Effector memory CD4-positive, alpha-beta T cell (primary cell): Measurements from ENCODE around the gene OR14A16.

Source experiments
- DNase-seq, 3 donors: peaks; one replicate each; pipeline ENCODE4 v3.0.0-alpha.2; 2020
- H3K27ac ChIP-seq: 2 replicates; pipeline ENCODE4 v1.7.0; 2013; ENCODE audit warnings: mild to moderate bottlenecking, low read length, moderate library complexity; ENCODE audit not compliant: insufficient read depth, poor library complexity, severe bottlenecking
- H3K27me3 ChIP-seq: replicated peaks from 2 replicates; pipeline ENCODE4 v1.7.0; 2013; ENCODE audit warnings: mild to moderate bottlenecking, low read length; ENCODE audit not compliant: insufficient read depth, control insufficient read depth, poor library complexity, severe bottlenecking
- H3K36me3 ChIP-seq: 2 replicates; pipeline ENCODE4 v1.7.0; 2013; ENCODE audit warnings: mild to moderate bottlenecking, low read length, moderate library complexity; ENCODE audit not compliant: control insufficient read depth, insufficient read depth
- H3K4me1 ChIP-seq: 2 replicates; pipeline ENCODE4 v1.7.0; 2013; ENCODE audit warnings: low read length, mild to moderate bottlenecking; ENCODE audit not compliant: control insufficient read depth, insufficient read depth, poor library complexity, severe bottlenecking
- H3K4me3 ChIP-seq: 2 replicates; pipeline ENCODE4 v1.7.0; 2013; ENCODE audit warnings: low read length, low read depth, mild to moderate bottlenecking; ENCODE audit not compliant: insufficient read depth, poor library complexity, severe bottlenecking
- H3K9me3 ChIP-seq: 2 replicates; pipeline ENCODE4 v1.7.0; 2013; ENCODE audit warnings: mild to moderate bottlenecking, low read length, moderate library complexity; ENCODE audit not compliant: control insufficient read depth

The OR14A16 gene

GRCh38 chr1:247848346-247848745, 24.4 kb upstream of the OR14A16 start:
- Histone ChIP-seq H3K4me3 (no peak overlapping the region), H3K9me3 (no peaks in the 10 kb centered on the region), H3K27ac (no peak overlapping the region), H3K27me3 (no peaks in the 10 kb centered on the region), H3K4me1 (no peaks in the 10 kb centered on the region), H3K36me3 (no peaks in the 10 kb centered on the region)
- no peak for DNase-seq

GRCh38 chr1:247845693-247846017, 21.7 kb upstream of the OR14A16 start:
- Histone ChIP-seq H3K27me3 (no peaks in the 10 kb centered on the region), H3K4me3 (no peak overlapping the region), H3K4me1 (no peaks in the 10 kb centered on the region), H3K27ac (no peak overlapping the region), H3K9me3 (no peaks in the 10 kb centered on the region), H3K36me3 (no peaks in the 10 kb centered on the region)
- no peak for DNase-seq

GRCh38 chr1:247845011-247845692, 21.2 kb upstream of the OR14A16 start:
- Histone ChIP-seq H3K4me1 (no peaks in the 10 kb centered on the region), H3K9me3 (no peaks in the 10 kb centered on the region), H3K4me3 (no peak overlapping the region), H3K27ac (no peak overlapping the region), H3K27me3 (no peaks in the 10 kb centered on the region), H3K36me3 (no peaks in the 10 kb centered on the region)
- DNase-seq, result no peak

- no peak overlapping the region for H3K27ac ChIP-seq
- no peaks in the 10 kb centered on the region for H3K36me3 ChIP-seq
- DNase-seq, result no peak
- no peaks in the 10 kb centered on the region for H3K9me3 ChIP-seq
- no peaks in the 10 kb centered on the region for H3K4me1 ChIP-seq
- no peak overlapping the region for H3K4me3 ChIP-seq
- H3K27me3 ChIP-seq, result no peaks in the 10 kb centered on the region
These were observed 19.5 kb upstream of the OR14A16 start for GRCh38 chr1:247843411-247843810.

GRCh38 chr1:247841796-247842195, 17.9 kb upstream of the OR14A16 start, which contains the start of gene OR11L1:
Gene OR11L1, minus strand, starts transcription at chr1:247841896. Its CDS starts 0 bp downstream, at chr1:247841896.
- H3K4me3 ChIP-seq, result no peak within 1 kb of the TSS
- H3K9me3 ChIP-seq, result no peaks in the 10 kb centered on the region
- DNase-seq, result no peak

GRCh38 chr1:247840818-247841217, 16.9 kb upstream of the OR14A16 start:
- no peak for DNase-seq
- Histone ChIP-seq H3K27ac (no peak overlapping the region), H3K4me1 (no peaks in the 10 kb centered on the region), H3K27me3 (no peaks in the 10 kb centered on the region), H3K4me3 (no peak overlapping the region), H3K36me3 (no peaks in the 10 kb centered on the region), H3K9me3 (no peaks in the 10 kb centered on the region)

More at GRCh38 chr1:247841796-247842195, 17.9 kb upstream of the OR14A16 start, which contains the start of gene OR11L1:
- Histone ChIP-seq H3K4me1 (no peaks in the 10 kb centered on the region), H3K36me3 (no peaks in the 10 kb centered on the region), H3K27me3 (no peaks in the 10 kb centered on the region), H3K27ac (no peak within 1 kb of the TSS)

GRCh38 chr1:247833601-247834000, 9.7 kb upstream of the OR14A16 start:
- no peak for DNase-seq
- Histone ChIP-seq H3K27me3 (no peaks in the 10 kb centered on the region), H3K27ac (no peak overlapping the region), H3K4me3 (no peak overlapping the region), H3K36me3 (no peaks in the 10 kb centered on the region), H3K4me1 (no peaks in the 10 kb centered on the region), H3K9me3 (no peaks in the 10 kb centered on the region)

GRCh38 chr1:247829656-247830055, 5.7 kb upstream of the OR14A16 start:
- Histone ChIP-seq H3K27me3 (no peaks in the 10 kb centered on the region), H3K9me3 (no peaks in the 10 kb centered on the region), H3K4me1 (no peaks in the 10 kb centered on the region), H3K4me3 (no peak overlapping the region), H3K27ac (no peak overlapping the region), H3K36me3 (no peaks in the 10 kb centered on the region)
- DNase-seq, result no peak

- H3K9me3 ChIP-seq, result no peaks in the 10 kb centered on the region
- H3K4me3 ChIP-seq, result no peak overlapping the region
- H3K27me3 ChIP-seq, result no peaks in the 10 kb centered on the region
- H3K4me1 ChIP-seq, result no peaks in the 10 kb centered on the region
- H3K27ac ChIP-seq, result no peak overlapping the region
- H3K36me3 ChIP-seq, result no peaks in the 10 kb centered on the region
- no peak for DNase-seq
These were observed 1.4 kb upstream of the OR14A16 start for GRCh38 chr1:247825362-247825761.

GRCh38 chr1:247822060-247822459, 1.9 kb downstream of the OR14A16 start:
- Histone ChIP-seq H3K4me3 (no peak overlapping the region), H3K27ac (no peak overlapping the region), H3K9me3 (no peaks in the 10 kb centered on the region), H3K27me3 (no peaks in the 10 kb centered on the region), H3K36me3 (no peaks in the 10 kb centered on the region), H3K4me1 (no peaks in the 10 kb centered on the region)
- no peak for DNase-seq
